HCT116 (cell line): ENCODE measurements around the gene CIB4. TPM values are rescaled to one million over a fixed set of nuclear protein-coding genes. Genes with fewer than 3 reads are reported as not detected.

Experiments used
- ATAC-seq: fragments of 200-7000 bp; cut with Tn5 transposase; 2 replicates; pipeline ENCODE4 v1.9.1; 2020; ENCODE audit warnings: mild to moderate bottlenecking, moderate library complexity
- BruUV-seq: library from RNA; stranded (reverse); fragments of 400-500 nt; replicated peaks from 2 replicates; lab custom pipeline; 2021; lab: Mats Ljungman, UMichigan
- CTCF ChIA-PET: fragments of 300-600 bp; sonication (Branson Sonifier 250); formaldehyde crosslinking; loops from one replicate; lab custom pipeline; 2021; ENCODE audit warnings: antibody characterized with exemption; lab: Charles Lee
- POLR2A ChIA-PET: fragments of 300-600, 350-600 bp; sonication (Branson Sonifier 250); formaldehyde crosslinking; loops from one replicate; lab custom pipeline; 2021; ENCODE audit warnings: antibody characterized with exemption; lab: Charles Lee
- RAD21 ChIA-PET, 2 experiments: fragments of 300-600 bp; sonication (Branson Sonifier 250); formaldehyde crosslinking; loops; one replicate each; lab custom pipeline; 2023; ENCODE audit warnings: low total read pairs in 2 of 2; ENCODE audit not compliant: uncharacterized antibody in 2 of 2, unreplicated experiment in 2 of 2, low non-redundant PET in 1 of 2; lab: Charles Lee
- DNase-seq: peaks from one replicate; pipeline ENCODE4 v3.0.0-alpha.2; 2010; ENCODE audit warnings: low read depth, low spot score
- H2AFZ ChIP-seq: fragments of 200-600 bp; shearing (Covaris generic), sonication (generic); 2 replicates; pipeline ENCODE4 v1.6.1; 2017; ENCODE audit warnings: low read depth, mixed run types, mixed read lengths, antibody characterized with exemption, low read length; ENCODE audit not compliant: poor library complexity, severe bottlenecking
- H3K27ac ChIP-seq: 2 replicates; pipeline ENCODE4 v1.5.1; 2012; ENCODE audit warnings: low read depth, low read length
- H3K27me3 ChIP-seq: fragments of 200-600 bp; sonication (generic); 2 replicates; pipeline ENCODE4 v1.6.1; 2016; ENCODE audit warnings: mixed run types, low read length, mixed read lengths; ENCODE audit not compliant: insufficient read depth
- H3K36me3 ChIP-seq, 2 experiments: fragments of 200-500 bp in 1 of 2; fragments of 200-600 bp in 1 of 2; sonication (Bioruptor generic) in 1 of 2; sonication (generic) in 1 of 2; 2 replicates each; pipeline versions ENCODE4 v1.5.1 to v1.6.1; 2014 to 2016; ENCODE audit warnings: low read length in 2 of 2, inconsistent platforms in 1 of 2, mixed read lengths in 1 of 2, mixed run types in 1 of 2; ENCODE audit not compliant: insufficient read depth in 2 of 2, control insufficient read depth in 1 of 2
- H3K4me1 ChIP-seq, 2 experiments: fragments of 200-600 bp in 1 of 2; sonication (generic) in 1 of 2; 2 replicates each; pipeline versions ENCODE4 v1.5.1 to v1.6.1; 2012 to 2017; ENCODE audit warnings: low read length in 2 of 2, inconsistent platforms in 1 of 2, mild to moderate bottlenecking in 1 of 2, mixed read lengths in 1 of 2, mixed run types in 1 of 2, moderate library complexity in 1 of 2; ENCODE audit not compliant: insufficient read depth in 2 of 2, control insufficient read depth in 1 of 2
- H3K4me2 ChIP-seq: fragments of 200-600 bp; sonication (generic); 2 replicates; pipeline ENCODE4 v1.6.1; 2017; ENCODE audit warnings: mixed run types, low read length, mixed read lengths
- H3K4me3 ChIP-seq, 2 experiments: fragments of 200-600 bp in 1 of 2; sonication (generic) in 1 of 2; replicated peaks in 1 of 2; 2 replicates each; pipeline ENCODE4 v1.5.1; 2011 to 2016; ENCODE audit warnings: low read length in 2 of 2, control low read depth in 1 of 2, low read depth in 1 of 2, mild to moderate bottlenecking in 1 of 2, mixed read lengths in 1 of 2, mixed run types in 1 of 2
- H3K79me2 ChIP-seq: fragments of 200-600 bp; sonication (generic); 2 replicates; pipeline ENCODE4 v1.6.1; 2017; ENCODE audit warnings: mild to moderate bottlenecking, mixed run types, low read length, moderate library complexity, mixed read lengths; ENCODE audit not compliant: insufficient read depth
- H3K9ac ChIP-seq: fragments of 200-600 bp; sonication (generic); 2 replicates; pipeline ENCODE4 v1.6.1; 2016; ENCODE audit warnings: low read length, mixed read lengths
- H3K9me2 ChIP-seq: fragments of 200-600 bp; sonication (generic), shearing (Covaris generic); 2 replicates; pipeline ENCODE4 v1.6.1; 2017; ENCODE audit warnings: mixed run types, mild to moderate bottlenecking, moderate library complexity; ENCODE audit not compliant: insufficient read depth
- H3K9me3 ChIP-seq, 2 experiments: fragments of 200-500 bp in 1 of 2; fragments of 200-600 bp in 1 of 2; sonication (Bioruptor generic) in 1 of 2; sonication (generic) in 1 of 2; 2 replicates each; pipeline ENCODE4 v1.6.1; 2014 to 2017; ENCODE audit warnings: low read length in 2 of 2, mixed read lengths in 2 of 2, inconsistent platforms in 1 of 2, low read depth in 1 of 2, mild to moderate bottlenecking in 1 of 2, mixed run types in 1 of 2, moderate library complexity in 1 of 2; ENCODE audit not compliant: control insufficient read depth in 1 of 2, insufficient read depth in 1 of 2
- H4K20me1 ChIP-seq: fragments of 200-600 bp; sonication (generic), shearing (Covaris generic); 2 replicates; pipeline ENCODE4 v1.6.1; 2017; ENCODE audit warnings: mixed run types, mild to moderate bottlenecking, moderate library complexity; ENCODE audit not compliant: insufficient read depth
- ELF1 ChIP-seq: IDR thresholded peaks from 2 replicates; pipeline ENCODE4 v1.6.1; 2012; ENCODE audit warnings: low read depth, borderline replicate concordance
- EZH2phosphoT487 ChIP-seq: fragments of 200-600 bp; IDR thresholded peaks from 2 replicates; pipeline ENCODE4 v1.6.1; 2018; ENCODE audit warnings: antibody characterized with exemption, borderline replicate concordance
- FOSL1 ChIP-seq: IDR thresholded peaks from 2 replicates; pipeline ENCODE4 v1.6.1; 2012; ENCODE audit warnings: low read depth
- POLR2AphosphoS5 ChIP-seq: IDR thresholded peaks from 2 replicates; pipeline ENCODE4 v1.6.1; 2011; ENCODE audit warnings: mild to moderate bottlenecking, low read depth, low read length, moderate library complexity
- SIN3A ChIP-seq: IDR thresholded peaks from 2 replicates; pipeline ENCODE4 v1.6.1; 2012; ENCODE audit warnings: low read depth
- TCF7L2 ChIP-seq: IDR thresholded peaks from 2 replicates; pipeline ENCODE4 v1.7.0; 2011; ENCODE audit warnings: borderline replicate concordance, inconsistent platforms; ENCODE audit not compliant: insufficient read depth, insufficient read length; ENCODE audit errors: extremely low read depth
- YY1 ChIP-seq: IDR thresholded peaks from 2 replicates; pipeline ENCODE4 v1.6.1; 2011; ENCODE audit warnings: low read length, low read depth, moderate library complexity, mild to moderate bottlenecking; ENCODE audit not compliant: insufficient replicate concordance; ENCODE audit errors: extremely low read depth
- intact Hi-C: fragments of 100-400 bp; cut with micrococcal nuclease; formaldehyde crosslinking; loops from 2 replicates; pipeline ENCODE4 v1.10.0; 2022
- total RNA-seq: library from RNA; stranded (reverse); gene quantifications from one replicate; pipeline ENCODE4 v1.2.1, GENCODE V29; 2021; ENCODE audit not compliant: unreplicated experiment
- TF ChIP-seq, protein P1 (sequence below), 3 experiments: fragments of 200-600 bp in 1 of 3; sonication (generic) in 1 of 3; IDR thresholded peaks in 2 of 3; conservative IDR thresholded peaks in 1 of 3; 2 replicates each; pipeline ENCODE4 v1.5.1; 2012 to 2017; ENCODE audit warnings: low read depth in 2 of 3, low read length in 2 of 3, antibody characterized with exemption in 1 of 3, borderline replicate concordance in 1 of 3, control low read depth in 1 of 3, mild to moderate bottlenecking in 1 of 3, mixed read lengths in 1 of 3, mixed run types in 1 of 3, moderate library complexity in 1 of 3; ENCODE audit not compliant: insufficient read depth in 1 of 3
- TF ChIP-seq, protein P2 (sequence below): IDR thresholded peaks from 2 replicates; pipeline ENCODE4 v1.6.1; 2012

Gene CIB4
- total RNA-seq, 1 experiment from 2014 or later, result not detected

DNA sequence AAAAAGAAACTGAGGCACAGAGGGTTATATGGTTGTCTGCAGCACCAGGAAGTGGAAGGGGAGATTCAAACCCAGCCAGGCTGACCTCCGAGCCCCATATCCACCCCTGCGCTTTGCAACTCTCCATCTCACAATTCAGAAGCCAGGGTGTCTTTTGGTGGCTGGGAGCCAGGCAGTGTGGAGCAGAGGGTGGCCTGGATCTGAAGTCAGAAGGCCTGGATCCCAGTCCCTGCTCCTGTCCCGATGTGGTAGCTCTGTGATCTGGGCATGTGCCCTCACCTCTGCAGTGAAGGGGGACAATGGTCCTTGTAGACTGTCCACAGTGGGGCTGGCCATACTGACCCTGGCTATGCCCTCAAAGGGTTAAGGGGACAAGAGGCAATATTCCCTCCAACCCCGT is 57.0 kb downstream of the CIB4 start:
- H3K9ac ChIP-seq, result no peak overlapping the region
- H3K4me1 ChIP-seq, result no peaks in the 10 kb centered on the region
- no peak for ATAC-seq
- TF ChIP-seq SIN3A (no peak), FOSL1 (no peak), EZH2phosphoT487 (no peak), YY1 (no peak), ELF1 (no peak), TCF7L2 (no peak), POLR2AphosphoS5 (no peak)
- TF ChIP-seq, protein P1, sequence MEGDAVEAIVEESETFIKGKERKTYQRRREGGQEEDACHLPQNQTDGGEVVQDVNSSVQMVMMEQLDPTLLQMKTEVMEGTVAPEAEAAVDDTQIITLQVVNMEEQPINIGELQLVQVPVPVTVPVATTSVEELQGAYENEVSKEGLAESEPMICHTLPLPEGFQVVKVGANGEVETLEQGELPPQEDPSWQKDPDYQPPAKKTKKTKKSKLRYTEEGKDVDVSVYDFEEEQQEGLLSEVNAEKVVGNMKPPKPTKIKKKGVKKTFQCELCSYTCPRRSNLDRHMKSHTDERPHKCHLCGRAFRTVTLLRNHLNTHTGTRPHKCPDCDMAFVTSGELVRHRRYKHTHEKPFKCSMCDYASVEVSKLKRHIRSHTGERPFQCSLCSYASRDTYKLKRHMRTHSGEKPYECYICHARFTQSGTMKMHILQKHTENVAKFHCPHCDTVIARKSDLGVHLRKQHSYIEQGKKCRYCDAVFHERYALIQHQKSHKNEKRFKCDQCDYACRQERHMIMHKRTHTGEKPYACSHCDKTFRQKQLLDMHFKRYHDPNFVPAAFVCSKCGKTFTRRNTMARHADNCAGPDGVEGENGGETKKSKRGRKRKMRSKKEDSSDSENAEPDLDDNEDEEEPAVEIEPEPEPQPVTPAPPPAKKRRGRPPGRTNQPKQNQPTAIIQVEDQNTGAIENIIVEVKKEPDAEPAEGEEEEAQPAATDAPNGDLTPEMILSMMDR (IDR thresholded peaks at IDR 0.05 in 2 of 3, conservative IDR thresholded peaks at IDR 0.05 in 1 of 3; ENCODE audit: borderline replicate concordance in 1 of 3, insufficient read depth in 1 of 3, low read depth in 2 of 3, low read length in 2 of 3), result no peak
- TF ChIP-seq, protein P2, sequence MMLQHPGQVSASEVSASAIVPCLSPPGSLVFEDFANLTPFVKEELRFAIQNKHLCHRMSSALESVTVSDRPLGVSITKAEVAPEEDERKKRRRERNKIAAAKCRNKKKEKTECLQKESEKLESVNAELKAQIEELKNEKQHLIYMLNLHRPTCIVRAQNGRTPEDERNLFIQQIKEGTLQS, result no peak
- CTCF ChIA-PET, result no interaction called here
- H3K27ac ChIP-seq, result no peak overlapping the region
- H3K27me3 ChIP-seq, result peaks cover 21% of the 10 kb centered on the region
- no peaks in the 10 kb centered on the region for H3K9me2 ChIP-seq
- DNase-seq, result no peak
- POLR2A ChIA-PET, result no interaction called here
- no peaks in the 10 kb centered on the region for H3K36me3 ChIP-seq
- no peak overlapping the region for H2AFZ ChIP-seq
- no peak overlapping the region for H3K4me3 ChIP-seq
- BruUV-seq, result no TSS peak
- no peak overlapping the region for H3K4me2 ChIP-seq
- H3K9me3 ChIP-seq, result no peaks in the 10 kb centered on the region
- intact Hi-C loops, result no loop called here
- H4K20me1 ChIP-seq, result no peaks in the 10 kb centered on the region
- H3K79me2 ChIP-seq, result no peaks in the 10 kb centered on the region
- RAD21 ChIA-PET, result no interaction called here
